MM.1S (cell line): ENCODE results near the gene PRH1.

Experiments used
- EZH2phosphoT487 ChIP-seq: fragments of 300-600 bp; sonication (generic); IDR thresholded peaks from 2 replicates; pipeline ENCODE4 v1.6.1; 2018; ENCODE audit warnings: antibody characterized with exemption, low read length
- TF ChIP-seq, protein P1 (sequence below): fragments of 300-600 bp; sonication (generic); IDR thresholded peaks from 2 replicates; pipeline ENCODE4 v1.5.1; 2016; ENCODE audit warnings: antibody characterized with exemption, low read length, mixed read lengths

GRCh38 chr12:10867381-10867780, 16.7 kb downstream of the PRH1 start:
- TF ChIP-seq, protein P1, sequence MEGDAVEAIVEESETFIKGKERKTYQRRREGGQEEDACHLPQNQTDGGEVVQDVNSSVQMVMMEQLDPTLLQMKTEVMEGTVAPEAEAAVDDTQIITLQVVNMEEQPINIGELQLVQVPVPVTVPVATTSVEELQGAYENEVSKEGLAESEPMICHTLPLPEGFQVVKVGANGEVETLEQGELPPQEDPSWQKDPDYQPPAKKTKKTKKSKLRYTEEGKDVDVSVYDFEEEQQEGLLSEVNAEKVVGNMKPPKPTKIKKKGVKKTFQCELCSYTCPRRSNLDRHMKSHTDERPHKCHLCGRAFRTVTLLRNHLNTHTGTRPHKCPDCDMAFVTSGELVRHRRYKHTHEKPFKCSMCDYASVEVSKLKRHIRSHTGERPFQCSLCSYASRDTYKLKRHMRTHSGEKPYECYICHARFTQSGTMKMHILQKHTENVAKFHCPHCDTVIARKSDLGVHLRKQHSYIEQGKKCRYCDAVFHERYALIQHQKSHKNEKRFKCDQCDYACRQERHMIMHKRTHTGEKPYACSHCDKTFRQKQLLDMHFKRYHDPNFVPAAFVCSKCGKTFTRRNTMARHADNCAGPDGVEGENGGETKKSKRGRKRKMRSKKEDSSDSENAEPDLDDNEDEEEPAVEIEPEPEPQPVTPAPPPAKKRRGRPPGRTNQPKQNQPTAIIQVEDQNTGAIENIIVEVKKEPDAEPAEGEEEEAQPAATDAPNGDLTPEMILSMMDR: no peak
- no peak for TF ChIP-seq EZH2phosphoT487
